B cell (primary cell): ENCODE data around the gene TMPRSS11E. TPM values are rescaled to one million over a fixed set of nuclear protein-coding genes. Genes with fewer than 3 reads are reported as not detected.

Source experiments
- ATAC-seq: fragments of 200-7000 bp; cut with Tn5 transposase; one replicate; pipeline ENCODE4 v1.10.0; 2021; ENCODE audit warnings: low read depth, mild to moderate bottlenecking, moderate number of reproducible peaks, moderate library complexity
- CTCF ChIA-PET: fragments of 350-600 bp; sonication (Branson Sonifier 250); formaldehyde crosslinking; loops from one replicate; lab custom pipeline; 2021; ENCODE audit warnings: antibody characterized with exemption, inconsistent platforms; lab: Charles Lee
- POLR2A ChIA-PET: fragments of 350-600 bp; sonication (Branson Sonifier 250); formaldehyde crosslinking; loops from one replicate; lab custom pipeline; 2021; ENCODE audit warnings: antibody characterized with exemption; lab: Charles Lee
- DNase-seq: peaks from one replicate; pipeline ENCODE4 v3.0.0; 2013
- H2AFZ ChIP-seq: 2 replicates; pipeline ENCODE4 v1.6.1; 2012; ENCODE audit warnings: mild to moderate bottlenecking, low read depth, low read length; ENCODE audit not compliant: insufficient read depth, poor library complexity, severe bottlenecking
- H3K27ac ChIP-seq, 2 donors: 1 replicate in 1 of 2; 2 replicates in 1 of 2; pipeline ENCODE4 v1.5.1; 2012 to 2013; ENCODE audit warnings: low read length in 2 of 2, mild to moderate bottlenecking in 2 of 2, moderate library complexity in 1 of 2
- H3K27me3 ChIP-seq, 4 experiments: fragments of 200-600 bp in 1 of 4; sonication (generic) in 1 of 4; replicated peaks in 1 of 4; 1 replicate in 2 of 4; 2 replicates in 2 of 4; pipeline versions ENCODE4 v1.6.1 to v1.7.0; 2013 to 2016; ENCODE audit warnings: low read length in 3 of 4, mild to moderate bottlenecking in 2 of 4, mixed read lengths in 1 of 4, moderate library complexity in 1 of 4; ENCODE audit not compliant: insufficient read depth in 4 of 4, control insufficient read depth in 3 of 4; ENCODE audit errors: control extremely low read depth in 1 of 4
- H3K36me3 ChIP-seq, 2 experiments: replicated peaks in 1 of 2; 1 replicate in 1 of 2; 2 replicates in 1 of 2; pipeline versions ENCODE4 v1.6.1 to v1.7.1; 2013; ENCODE audit warnings: low read length in 1 of 2; ENCODE audit not compliant: insufficient read depth in 2 of 2, control insufficient read depth in 1 of 2; ENCODE audit errors: control extremely low read depth in 1 of 2, extremely low read depth in 1 of 2
- H3K4me1 ChIP-seq, 2 donors: fragments of 200-600 bp in 1 of 2; sonication (generic) in 1 of 2; 1 replicate in 1 of 2; 2 replicates in 1 of 2; pipeline versions ENCODE4 v1.5.1 to v1.6.1; 2013 to 2017; ENCODE audit warnings: low read length in 2 of 2; ENCODE audit not compliant: control insufficient read depth in 2 of 2, insufficient read depth in 2 of 2
- H3K4me2 ChIP-seq: replicated peaks from 2 replicates; pipeline ENCODE3; 2012; ENCODE audit warnings: mild to moderate bottlenecking, low read depth, low read length; ENCODE audit not compliant: poor library complexity, severe bottlenecking
- H3K4me3 ChIP-seq, 5 experiments: fragments of 200-600 bp in 1 of 5; sonication (generic) in 1 of 5; 1 replicate in 3 of 5; 2 replicates in 2 of 5; pipeline versions ENCODE4 v1.5.1 to v1.7.0; 2011 to 2016; ENCODE audit warnings: low read length in 4 of 5, mild to moderate bottlenecking in 4 of 5, low read depth in 2 of 5, control low read depth in 1 of 5, moderate library complexity in 1 of 5; ENCODE audit not compliant: insufficient read depth in 1 of 5; ENCODE audit errors: control extremely low read depth in 1 of 5, extremely low read depth in 1 of 5
- H3K79me2 ChIP-seq: fragments of 200-600 bp; sonication (generic); one replicate; pipeline ENCODE4 v1.6.0; 2016; ENCODE audit warnings: low read length; ENCODE audit not compliant: control insufficient read depth, insufficient read depth
- H3K9ac ChIP-seq: fragments of 200-600 bp; sonication (generic); 2 replicates; pipeline ENCODE4 v1.6.1; 2017; ENCODE audit warnings: mild to moderate bottlenecking, low read length, moderate library complexity
- H3K9me3 ChIP-seq, 3 donors: one replicate each; pipeline versions ENCODE4 v1.6.1 to v1.7.1; 2013; ENCODE audit warnings: low read length in 2 of 3; ENCODE audit not compliant: control insufficient read depth in 2 of 3, insufficient read depth in 1 of 3; ENCODE audit errors: control extremely low read depth in 1 of 3
- H4K20me1 ChIP-seq: 2 replicates; pipeline ENCODE4 v1.6.0; 2012; ENCODE audit warnings: mild to moderate bottlenecking, low read length; ENCODE audit not compliant: insufficient read depth, control insufficient read depth, poor library complexity, severe bottlenecking
- H3K27ac Mint-ChIP-seq: one replicate; pipeline ENCODE4 v1.8.0; 2021; ENCODE audit warnings: mixed read lengths
- H3K27me3 Mint-ChIP-seq: one replicate; pipeline ENCODE4 v1.8.0; 2021; ENCODE audit warnings: mixed read lengths
- H3K4me1 Mint-ChIP-seq: one replicate; pipeline ENCODE4 v1.8.0; 2021; ENCODE audit warnings: mixed read lengths
- H3K4me3 Mint-ChIP-seq: one replicate; pipeline ENCODE4 v1.8.0; 2021; ENCODE audit warnings: mixed read lengths
- H3K9me3 Mint-ChIP-seq: one replicate; pipeline ENCODE4 v1.8.0; 2022; ENCODE audit warnings: mixed read lengths; ENCODE audit not compliant: insufficient read depth
- CTCF ChIP-seq: fragments of 200-600 bp; IDR thresholded peaks from one replicate; pipeline ENCODE4 v1.8.0; 2022; ENCODE audit warnings: antibody characterized with exemption, mild to moderate bottlenecking
- EZH2 ChIP-seq: IDR thresholded peaks from 2 replicates; pipeline ENCODE4 v1.6.1; 2012; ENCODE audit warnings: borderline replicate concordance, low read depth, mild to moderate bottlenecking, moderate library complexity, low read length; ENCODE audit not compliant: insufficient read depth, poor library complexity, severe bottlenecking
- WGBS: methylation state at CpG from one replicate; pipeline ENCODE4 v1.1.5; 2013; ENCODE audit warnings: missing lambda C conversion rate; ENCODE audit not compliant: insufficient coverage; 5-methylcytosine and 5-hydroxymethylcytosine counted together
- intact Hi-C: fragments of 100-400 bp; cut with micrococcal nuclease; formaldehyde crosslinking; loops from one replicate; pipeline ENCODE4 v1.10.0; 2022
- polyA plus RNA-seq: library from polyadenylated mRNA; depleted of rRNA; stranded (reverse); fragments of >200 nt; gene quantifications from 2 replicates; pipeline ENCODE4 v1.2.3, GENCODE V29; 2012
- total RNA-seq, 2 donors: library from RNA; stranded (reverse); fragments of 120-200 nt in 1 of 2; gene quantifications; 1 replicate in 1 of 2; 2 replicates in 1 of 2; pipeline versions ENCODE4 v1.2.3 to v1.2.4, GENCODE V29; 2013 to 2022

The TMPRSS11E gene
- total and polyA plus RNA-seq, 2 donors (not counting 1 experiment from before 2014, with no cell fraction given): 0.06 TPM; not detected in 1

GRCh38 chr4:68407868-68408190 is 39.4 kb upstream of the TMPRSS11E start:
- no peak overlapping the region for H3K4me3 ChIP-seq
- no peaks in the 10 kb centered on the region for H3K9me3 Mint-ChIP-seq
- no peak overlapping the region for H3K4me2 ChIP-seq
- H2AFZ ChIP-seq: no peak overlapping the region
- no peaks in the 10 kb centered on the region for H3K4me1 Mint-ChIP-seq
- H3K4me1 ChIP-seq: no peaks in the 10 kb centered on the region
- H3K27me3 Mint-ChIP-seq: peaks cover 8% of the 10 kb centered on the region
- intact Hi-C loops: no loop called here
- no peak overlapping the region for H3K9ac ChIP-seq
- no peak overlapping the region for H3K4me3 Mint-ChIP-seq
- ChIA-PET POLR2A (no interaction called here), CTCF (no interaction called here)
- ATAC-seq: no peak
- no peaks in the 10 kb centered on the region for H3K36me3 ChIP-seq
- no peak for TF ChIP-seq CTCF
- TF ChIP-seq EZH2: no peak
- no peaks in the 10 kb centered on the region for H3K27me3 ChIP-seq
- H3K79me2 ChIP-seq: no peaks in the 10 kb centered on the region
- no peak for DNase-seq
- H3K27ac ChIP-seq: no peak overlapping the region
- no peak overlapping the region for H3K27ac Mint-ChIP-seq
- H3K9me3 ChIP-seq: no peaks in the 10 kb centered on the region
- WGBS: no CpG with 5 or more reads among the region's 3 CpGs
- no peaks in the 10 kb centered on the region for H4K20me1 ChIP-seq

- Histone ChIP-seq H4K20me1 (no peaks in the 10 kb centered on the region), H3K4me1 (no peaks in the 10 kb centered on the region), H3K27me3 (no peaks in the 10 kb centered on the region), H3K9me3 (no peaks in the 10 kb centered on the region), H3K36me3 (no peaks in the 10 kb centered on the region), H3K9ac (no peak overlapping the region), H3K4me3 (no peak overlapping the region), H3K4me2 (no peak overlapping the region), H2AFZ (no peak overlapping the region), H3K79me2 (no peaks in the 10 kb centered on the region), H3K27ac (no peak overlapping the region)
- ChIA-PET POLR2A (no interaction called here), CTCF (no interaction called here)
- H3K4me3 Mint-ChIP-seq: no peak overlapping the region
- DNase-seq (no peak), ATAC-seq (no peak)
- H3K9me3 Mint-ChIP-seq: no peaks in the 10 kb centered on the region
- no peak overlapping the region for H3K27ac Mint-ChIP-seq
- TF ChIP-seq CTCF (no peak), EZH2 (no peak)
- intact Hi-C loops: no loop called here
- 100% methylated on average over 1 of the region's 2 CpGs for WGBS
- no peaks in the 10 kb centered on the region for H3K4me1 Mint-ChIP-seq
- H3K27me3 Mint-ChIP-seq: peaks cover 8% of the 10 kb centered on the region
Measured at GRCh38 chr4:68410149-68410548, 37.1 kb upstream of the TMPRSS11E start.
